ENCODE measurements around the gene SLC15A4.

DNA sequence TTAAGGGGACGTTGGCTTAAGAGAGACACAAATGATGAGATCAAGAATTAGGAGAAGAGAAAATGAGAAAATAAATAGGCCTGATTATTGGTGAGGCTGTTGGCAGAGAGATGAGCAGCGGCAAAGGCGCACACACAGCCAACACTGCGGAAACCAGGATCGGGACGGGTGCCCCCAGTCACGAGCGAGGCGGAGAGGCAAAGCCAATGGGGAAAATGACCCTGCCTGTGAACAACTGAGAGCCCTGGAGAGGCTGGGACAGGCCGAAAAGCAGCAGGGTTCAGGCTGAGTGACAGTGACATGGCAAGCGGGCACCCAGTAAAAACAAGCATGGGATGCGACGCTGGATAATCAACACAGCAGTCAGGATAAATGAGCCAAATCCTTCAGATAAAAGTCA is 21.0 kb downstream of the SLC15A4 start:
- TF ChIP-seq, protein P1, sequence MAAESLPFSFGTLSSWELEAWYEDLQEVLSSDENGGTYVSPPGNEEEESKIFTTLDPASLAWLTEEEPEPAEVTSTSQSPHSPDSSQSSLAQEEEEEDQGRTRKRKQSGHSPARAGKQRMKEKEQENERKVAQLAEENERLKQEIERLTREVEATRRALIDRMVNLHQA (CRISPR knock-in tag; IDR thresholded peaks at IDR 0.05) = no peak
- TF ChIP-seq SRF (IDR thresholded peaks at IDR 0.05; ENCODE audit: low read depth, low read length) (no peak), GABPB1 (CRISPR knock-in tag; IDR thresholded peaks at IDR 0.05) (no peak), POLR2AphosphoS2 (IDR thresholded peaks at IDR 0.05; ENCODE audit: low read depth, low read length) (no peak), THAP11 (CRISPR knock-in tag; IDR thresholded peaks at IDR 0.05) (no peak), MAFK (conservative IDR thresholded peaks at IDR 0.05 in 1 of 2, IDR thresholded peaks at IDR 0.05 in 1 of 2; ENCODE audit: low read length in 2 of 2) (no peak), CTCF (CRISPR knock-in tag; IDR thresholded peaks at IDR 0.05) (no peak), PCBP2 (optimal IDR thresholded peaks at IDR 0.05; ENCODE audit: low read depth, low read length, poor library complexity, severe bottlenecking) (no peak), RBM22 (optimal IDR thresholded peaks at IDR 0.05; ENCODE audit: low read length) (no peak)
- TF ChIP-seq, protein P2, sequence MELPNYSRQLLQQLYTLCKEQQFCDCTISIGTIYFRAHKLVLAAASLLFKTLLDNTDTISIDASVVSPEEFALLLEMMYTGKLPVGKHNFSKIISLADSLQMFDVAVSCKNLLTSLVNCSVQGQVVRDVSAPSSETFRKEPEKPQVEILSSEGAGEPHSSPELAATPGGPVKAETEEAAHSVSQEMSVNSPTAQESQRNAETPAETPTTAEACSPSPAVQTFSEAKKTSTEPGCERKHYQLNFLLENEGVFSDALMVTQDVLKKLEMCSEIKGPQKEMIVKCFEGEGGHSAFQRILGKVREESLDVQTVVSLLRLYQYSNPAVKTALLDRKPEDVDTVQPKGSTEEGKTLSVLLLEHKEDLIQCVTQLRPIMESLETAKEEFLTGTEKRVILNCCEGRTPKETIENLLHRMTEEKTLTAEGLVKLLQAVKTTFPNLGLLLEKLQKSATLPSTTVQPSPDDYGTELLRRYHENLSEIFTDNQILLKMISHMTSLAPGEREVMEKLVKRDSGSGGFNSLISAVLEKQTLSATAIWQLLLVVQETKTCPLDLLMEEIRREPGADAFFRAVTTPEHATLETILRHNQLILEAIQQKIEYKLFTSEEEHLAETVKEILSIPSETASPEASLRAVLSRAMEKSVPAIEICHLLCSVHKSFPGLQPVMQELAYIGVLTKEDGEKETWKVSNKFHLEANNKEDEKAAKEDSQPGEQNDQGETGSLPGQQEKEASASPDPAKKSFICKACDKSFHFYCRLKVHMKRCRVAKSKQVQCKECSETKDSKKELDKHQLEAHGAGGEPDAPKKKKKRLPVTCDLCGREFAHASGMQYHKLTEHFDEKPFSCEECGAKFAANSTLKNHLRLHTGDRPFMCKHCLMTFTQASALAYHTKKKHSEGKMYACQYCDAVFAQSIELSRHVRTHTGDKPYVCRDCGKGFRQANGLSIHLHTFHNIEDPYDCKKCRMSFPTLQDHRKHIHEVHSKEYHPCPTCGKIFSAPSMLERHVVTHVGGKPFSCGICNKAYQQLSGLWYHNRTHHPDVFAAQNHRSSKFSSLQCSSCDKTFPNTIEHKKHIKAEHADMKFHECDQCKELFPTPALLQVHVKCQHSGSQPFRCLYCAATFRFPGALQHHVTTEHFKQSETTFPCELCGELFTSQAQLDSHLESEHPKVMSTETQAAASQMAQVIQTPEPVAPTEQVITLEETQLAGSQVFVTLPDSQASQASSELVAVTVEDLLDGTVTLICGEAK (IDR thresholded peaks at IDR 0.05) = no peak
- TF ChIP-seq, protein P2 (CRISPR knock-in tag; IDR thresholded peaks at IDR 0.05) = no peak
- TF ChIP-seq, protein P3, sequence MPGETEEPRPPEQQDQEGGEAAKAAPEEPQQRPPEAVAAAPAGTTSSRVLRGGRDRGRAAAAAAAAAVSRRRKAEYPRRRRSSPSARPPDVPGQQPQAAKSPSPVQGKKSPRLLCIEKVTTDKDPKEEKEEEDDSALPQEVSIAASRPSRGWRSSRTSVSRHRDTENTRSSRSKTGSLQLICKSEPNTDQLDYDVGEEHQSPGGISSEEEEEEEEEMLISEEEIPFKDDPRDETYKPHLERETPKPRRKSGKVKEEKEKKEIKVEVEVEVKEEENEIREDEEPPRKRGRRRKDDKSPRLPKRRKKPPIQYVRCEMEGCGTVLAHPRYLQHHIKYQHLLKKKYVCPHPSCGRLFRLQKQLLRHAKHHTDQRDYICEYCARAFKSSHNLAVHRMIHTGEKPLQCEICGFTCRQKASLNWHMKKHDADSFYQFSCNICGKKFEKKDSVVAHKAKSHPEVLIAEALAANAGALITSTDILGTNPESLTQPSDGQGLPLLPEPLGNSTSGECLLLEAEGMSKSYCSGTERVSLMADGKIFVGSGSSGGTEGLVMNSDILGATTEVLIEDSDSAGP (CRISPR knock-in tag; IDR thresholded peaks at IDR 0.05; ENCODE audit: borderline replicate concordance) = no peak
